HepG2 (cell line): ENCODE results near the gene GALC. TPM values are rescaled to one million over a fixed set of nuclear protein-coding genes. Genes with fewer than 3 reads are reported as not detected.

Source experiments
- ATAC-seq: fragments of 200-7000 bp; cut with Tn5 transposase; 3 replicates; pipeline ENCODE4 v1.9.1; 2020; ENCODE audit warnings: mild to moderate bottlenecking, moderate library complexity
- BruUV-seq: library from RNA; stranded (reverse); fragments of 400-500 nt; replicated peaks from 2 replicates; lab custom pipeline; 2021; lab: Mats Ljungman, UMichigan
- CTCF ChIA-PET: fragments of 300-600 bp; formaldehyde crosslinking; extraction: SDS; loops from one replicate; lab custom pipeline; 2021; ENCODE audit warnings: low total read pairs, inconsistent platforms, low intra/inter-chr PET ratio; lab: Yijun Ruan, JAX
- POLR2A ChIA-PET: fragments of 350-600 bp; sonication (Branson Sonifier 250); formaldehyde crosslinking; loops from one replicate; lab custom pipeline; 2020; ENCODE audit warnings: antibody characterized with exemption, inconsistent platforms; lab: Yijun Ruan, JAX
- DNase-seq: peaks from one replicate; pipeline ENCODE4 v3.0.0-alpha.2; 2015; ENCODE audit warnings: low spot score
- FAIRE-seq: peaks from 3 replicates; lab custom pipeline; 2011; peaks lifted over from hg19 to GRCh38; lab: Jason Lieb, UNC
- H2AFZ ChIP-seq: one replicate; pipeline ENCODE4 v1.6.1; 2011; ENCODE audit warnings: low read length, inconsistent platforms
- H3K27ac ChIP-seq: fragments of 300-600 bp; 3 replicates; pipeline ENCODE4 v1.8.0; 2011; ENCODE audit warnings: mixed run types, mild to moderate bottlenecking, mixed read lengths, low read length, inconsistent platforms; ENCODE audit not compliant: insufficient read depth; ENCODE audit errors: extremely low read length
- H3K27me3 ChIP-seq, 2 experiments: fragments of 200-600 bp in 1 of 2; 2 replicates in 1 of 2; 3 replicates in 1 of 2; pipeline versions ENCODE4 v1.6.0 to v1.8.0; 2011; ENCODE audit warnings: low read length in 2 of 2, mild to moderate bottlenecking in 2 of 2, moderate library complexity in 2 of 2, inconsistent platforms in 1 of 2; ENCODE audit not compliant: insufficient read depth in 2 of 2, control insufficient read depth in 1 of 2
- H3K36me3 ChIP-seq, 2 experiments: fragments of 200-600 bp in 1 of 2; replicated peaks in 1 of 2; 2 replicates in 1 of 2; 3 replicates in 1 of 2; pipeline versions ENCODE4 v1.5.1 to v1.8.0; 2011; ENCODE audit warnings: low read length in 2 of 2, inconsistent platforms in 1 of 2; ENCODE audit not compliant: insufficient read depth in 2 of 2, control insufficient read depth in 1 of 2
- H3K4me1 ChIP-seq: 2 replicates; pipeline ENCODE4 v1.5.1; 2012; ENCODE audit warnings: low read length, inconsistent platforms; ENCODE audit not compliant: insufficient read depth
- H3K4me2 ChIP-seq: 2 replicates; pipeline ENCODE4 v1.6.0; 2011; ENCODE audit warnings: low read depth, low read length, inconsistent platforms
- H3K4me3 ChIP-seq, 3 experiments: fragments of 200-600 bp in 1 of 3; sonication (generic), shearing (Covaris generic) in 1 of 3; replicated peaks in 1 of 3; 2 replicates each; pipeline ENCODE4 v1.5.1; 2011 to 2016; ENCODE audit warnings: low read length in 3 of 3, inconsistent platforms in 2 of 3, low read depth in 2 of 3, mild to moderate bottlenecking in 2 of 3, control low read depth in 1 of 3, mixed read lengths in 1 of 3; ENCODE audit not compliant: insufficient read depth in 1 of 3
- H3K79me2 ChIP-seq: one replicate; pipeline ENCODE4 v1.6.1; 2011; ENCODE audit warnings: low read length, inconsistent platforms; ENCODE audit not compliant: insufficient read depth
- H3K9ac ChIP-seq: 2 replicates; pipeline ENCODE4 v1.6.0; 2011; ENCODE audit warnings: mild to moderate bottlenecking, low read depth, low read length, inconsistent platforms; ENCODE audit not compliant: insufficient read depth
- H3K9me3 ChIP-seq: 2 replicates; pipeline ENCODE4 v1.5.1; 2012; ENCODE audit warnings: mild to moderate bottlenecking, low read length
- H4K20me1 ChIP-seq: 2 replicates; pipeline ENCODE4 v1.6.0; 2011; ENCODE audit warnings: inconsistent platforms, mild to moderate bottlenecking, low read length, moderate library complexity; ENCODE audit not compliant: insufficient read depth
- DPF2 ChIP-seq: sonication (generic); formaldehyde crosslinking; IDR thresholded peaks from 2 replicates; pipeline ENCODE4 v1.4.0; 2020; ENCODE audit warnings: mild to moderate bottlenecking, low read depth, missing genetic modification reagents, borderline replicate concordance
- ELF3 ChIP-seq: IDR thresholded peaks from 2 replicates; pipeline ENCODE4 v1.6.1; 2016; ENCODE audit warnings: missing genetic modification reagents, missing compliant biosample characterization
- FOSL2 ChIP-seq: sonication (generic); formaldehyde crosslinking; IDR thresholded peaks from 2 replicates; pipeline ENCODE4 v1.4.0; 2020; ENCODE audit warnings: missing genetic modification reagents
- FOXA1 ChIP-seq, 2 experiments: fragments of 450-650 bp in 1 of 2; sonication (generic) in 1 of 2; formaldehyde crosslinking in 1 of 2; IDR thresholded peaks; 2 replicates each; pipeline versions ENCODE4 v1.4.0 to v1.6.1; 2016 to 2020; ENCODE audit warnings: missing genetic modification reagents in 1 of 2
- FOXA3 ChIP-seq: IDR thresholded peaks from 2 replicates; pipeline ENCODE4 v1.6.1; 2016; ENCODE audit warnings: missing genetic modification reagents, missing compliant biosample characterization
- HES4 ChIP-seq: sonication (generic); formaldehyde crosslinking; IDR thresholded peaks from 2 replicates; pipeline ENCODE4 v1.9.0; 2021; ENCODE audit warnings: mild to moderate bottlenecking, missing genetic modification reagents, borderline replicate concordance
- HMGXB3 ChIP-seq: sonication (generic); formaldehyde crosslinking; IDR thresholded peaks from 2 replicates; pipeline ENCODE4 v1.4.0; 2020; ENCODE audit warnings: missing genetic modification reagents, borderline replicate concordance
- HNF1B ChIP-seq: sonication (generic); formaldehyde crosslinking; IDR thresholded peaks from 2 replicates; pipeline ENCODE4 v1.5.1; 2020; ENCODE audit warnings: mild to moderate bottlenecking, moderate library complexity, missing genetic modification reagents
- HNF4A ChIP-seq: sonication (generic); formaldehyde crosslinking; IDR thresholded peaks from 2 replicates; pipeline ENCODE4 v1.4.0; 2020; ENCODE audit warnings: missing genetic modification reagents
- IRF2 ChIP-seq: IDR thresholded peaks from 2 replicates; pipeline ENCODE4 v1.6.1; 2018; ENCODE audit warnings: missing genetic modification reagents, missing compliant biosample characterization
- MAZ ChIP-seq, 2 experiments: sonication (generic) in 1 of 2; formaldehyde crosslinking in 1 of 2; IDR thresholded peaks; 2 replicates each; pipeline versions ENCODE4 v1.5.0 to v1.6.1; 2012 to 2020; ENCODE audit warnings: low read depth in 2 of 2, mild to moderate bottlenecking in 2 of 2, borderline replicate concordance in 1 of 2, improper control_type of control experiment in 1 of 2, low read length in 1 of 2, missing genetic modification reagents in 1 of 2, moderate library complexity in 1 of 2
- MED1 ChIP-seq: sonication (generic); formaldehyde crosslinking; IDR thresholded peaks from 2 replicates; pipeline ENCODE4 v1.4.0; 2020; ENCODE audit warnings: missing genetic modification reagents
- NR2F6 ChIP-seq, 2 experiments: IDR thresholded peaks; 2 replicates each; pipeline ENCODE4 v1.6.1; 2016; ENCODE audit warnings: antibody characterized with exemption in 1 of 2, mild to moderate bottlenecking in 1 of 2
- TCF7 ChIP-seq: sonication (generic); IDR thresholded peaks from 2 replicates; pipeline ENCODE4 v1.6.1; 2016; ENCODE audit warnings: antibody characterized with exemption, low read depth
- TEAD3 ChIP-seq: optimal IDR thresholded peaks from 2 replicates; pipeline ENCODE3; 2016; ENCODE audit warnings: borderline replicate concordance
- ZNF12 ChIP-seq: sonication (generic); formaldehyde crosslinking; IDR thresholded peaks from 2 replicates; pipeline ENCODE4 v1.5.0; 2020; ENCODE audit warnings: missing genetic modification reagents
- ZNF414 ChIP-seq: sonication (generic); formaldehyde crosslinking; IDR thresholded peaks from 2 replicates; pipeline ENCODE4 v1.5.0; 2020; ENCODE audit warnings: missing genetic modification reagents
- ZNF543 ChIP-seq: sonication (generic); formaldehyde crosslinking; IDR thresholded peaks from 2 replicates; pipeline ENCODE4 v1.4.0; 2020; ENCODE audit warnings: mild to moderate bottlenecking, missing genetic modification reagents
- WGBS: methylation state at CpG from one replicate; pipeline ENCODE4 v1.1.6; 2017; ENCODE audit warnings: low lambda C conversion rate; 5-methylcytosine and 5-hydroxymethylcytosine counted together
- in situ Hi-C: cut with HindIII; loops from 2 replicates; pipeline ENCODE4 v1.10.0; 2017; ENCODE audit warnings: low pct_unique_long_range_greater_than_20kb; ENCODE audit not compliant: extremely low pct_ligation_motif_present
- intact Hi-C: fragments of 100-400 bp; cut with micrococcal nuclease; formaldehyde crosslinking; loops from one replicate; pipeline ENCODE4 v1.10.0; 2022; ENCODE audit not compliant: unreplicated experiment
- polyA plus RNA-seq, 8 experiments: library from polyadenylated mRNA; depleted of rRNA in 3 of 8; stranded (reverse) in 7 of 8; unstranded in 1 of 8; fragments of >200 nt; fragmentation: Illumina TruSeq in 4 of 8; extraction: Trizol in 4 of 8; gene quantifications; 2 replicates each; pipeline versions ENCODE4 v1.2.1 to v1.2.3, GENCODE V29; 2011 to 2016; ENCODE audit warnings: low read depth in 4 of 8, missing spikeins in 1 of 8, mixed read lengths in 1 of 8; ENCODE audit not compliant: insufficient read depth in 1 of 8
- total RNA-seq, 5 experiments: library from RNA; depleted of rRNA; stranded (reverse); fragments of >200 nt; fragmentation: Illumina TruSeq; extraction: Trizol; gene quantifications; 2 replicates each; pipeline ENCODE4 v1.2.3, GENCODE V29; 2016; ENCODE audit warnings: low read depth in 1 of 5

Gene GALC
- total and polyA plus RNA-seq, 2 of the 13 experiments (the other 11 are each of a cell fraction or from before 2014, with no cell fraction given) = not detected

GRCh38 chr14:88023658-88024187 is 30.7 kb upstream of the GALC start:
- Histone ChIP-seq H3K4me2 (peak overlapping the region; percentile 67), H2AFZ (peak overlapping the region; percentile 64), H3K27me3 (no peaks in the 10 kb centered on the region), H3K9ac (peak overlapping the region; percentile 56), H3K9me3 (no peaks in the 10 kb centered on the region), H3K36me3 (peaks cover 0 to 11% of the 10 kb centered on the region in 2 experiments; a peak in 1 of 5 replicates), H3K79me2 (peaks cover 34% of the 10 kb centered on the region), H3K27ac (peak overlapping the region; percentile 78), H3K4me3 (peak overlapping the region; percentile 8 to 46 (median 33); a peak in 5 of 6 replicates), H4K20me1 (no peaks in the 10 kb centered on the region), H3K4me1 (peaks cover 81% of the 10 kb centered on the region)
- peak; percentile 78 for DNase-seq
- WGBS = 0% methylated on average over 3 of the region's 3 CpGs
- POLR2A ChIA-PET = no interaction called here
- no TSS peak for BruUV-seq
- FAIRE-seq = no peak
- CTCF ChIA-PET = no interaction called here
- intact Hi-C loops (loop anchor here (1.0 kb wide), 1 partner anchor 21 kb away; no protein-coding TSS in a partner anchor), in situ Hi-C loops (loop anchor here (25.0 kb wide), 1 partner anchor 364 kb away; the partner anchor contains the start of gene SPATA7)
- peak; percentile 86 for ATAC-seq
- TF ChIP-seq TCF7 (peak; percentile 61), FOXA1 (IDR thresholded peaks at IDR 0.05) (no peak), FOXA1 (CRISPR knock-in tag; IDR thresholded peaks at IDR 0.05) (peak; percentile 43; the same call in 1 of the 2 replicates), FOXA3 (CRISPR knock-in tag) (peak; percentile 45), ZNF543 (peak; percentile 16; the same call in 1 of the 2 replicates), HMGXB3 (0 out of 2 replicates have a peak, but pooled peaks have one; percentile 39), HNF4A (peak; percentile 55), MED1 (CRISPR knock-in tag) (peak; percentile 78; the same call in 1 of the 2 replicates), HES4 (CRISPR knock-in tag) (no peak), DPF2 (0 out of 2 replicates have a peak, but pooled peaks have one; percentile 15), TEAD3 (CRISPR knock-in tag) (peak; percentile 18), IRF2 (CRISPR knock-in tag) (0 out of 2 replicates have a peak, but pooled peaks have one; percentile 20), FOSL2 (CRISPR knock-in tag) (peak; percentile 40; the same call in 1 of the 2 replicates), ELF3 (peak; percentile 94), ZNF414 (CRISPR knock-in tag) (no peak), HNF1B (peak; percentile 56; the same call in 1 of the 2 replicates), ZNF12 (CRISPR knock-in tag) (no peak; the same call in 1 of the 2 replicates), MAZ (IDR thresholded peaks at IDR 0.05; ENCODE audit: borderline replicate concordance, low read depth, low read length) (no peak), MAZ (CRISPR knock-in tag; IDR thresholded peaks at IDR 0.05; ENCODE audit: low read depth) (no peak), NR2F6 (IDR thresholded peaks at IDR 0.05) (peak; percentile 90), NR2F6 (CRISPR knock-in tag; IDR thresholded peaks at IDR 0.05) (peak; percentile 89)
